Activated CD4-positive, alpha-beta T cell treated with anti-CD3 and anti-CD28 coated beads, Interleukin-2, Interleukin-6, amounts not matched to agents 100 ng/mL and 50 ng/mL, durations not matched to agents 16 hours and 8 hours (primary cell): ENCODE data around the gene MTHFSD.

Source experiments
- DNase-seq: peaks from one replicate; pipeline ENCODE4 v3.0.0-alpha.2; 2020

MTHFSD gene

GRCh38 chr16:86568677-86569623 is 13.9 kb upstream of the MTHFSD start:
- no peak for DNase-seq

GRCh38 chr16:86567701-86568581 is 12.9 kb upstream of the MTHFSD start:
- DNase-seq = no peak

- no peak for DNase-seq
Measured at GRCh38 chr16:86566966-86567700, 12.1 kb upstream of the MTHFSD start.

- peak; percentile 42 for DNase-seq
Measured at GRCh38 chr16:86566601-86566965, 11.5 kb upstream of the MTHFSD start, which contains the start of gene FOXC2. FOXC2 (plus strand) TSS chr16:86566829; CDS start chr16:86567336, 507 bp downstream.

- no peak for DNase-seq
Measured at GRCh38 chr16:86565644-86566511, 10.8 kb upstream of the MTHFSD start.

GRCh38 chr16:86565181-86565631 is 10.2 kb upstream of the MTHFSD start:
- DNase-seq = no peak

- DNase-seq = peak; percentile 90
Measured at GRCh38 chr16:86563469-86564345, 8.7 kb upstream of the MTHFSD start.

GRCh38 chr16:86562356-86562755 is 7.3 kb upstream of the MTHFSD start:
- DNase-seq = no peak

- no peak for DNase-seq
Measured at GRCh38 chr16:86559802-86560305, 4.8 kb upstream of the MTHFSD start.

GRCh38 chr16:86558355-86559193 is 3.5 kb upstream of the MTHFSD start:
- DNase-seq = no peak

GRCh38 chr16:86557587-86557986 is 2.6 kb upstream of the MTHFSD start:
- no peak for DNase-seq

- DNase-seq = no peak
Measured at GRCh38 chr16:86556576-86556975, 1.5 kb upstream of the MTHFSD start.

- no peak for DNase-seq
Measured at GRCh38 chr16:86555704-86556075, 655 bp upstream of the MTHFSD start.

- DNase-seq = no peak
Measured at GRCh38 chr16:86554599-86554916, 477 bp downstream of the MTHFSD start.

- DNase-seq = no peak
Measured at GRCh38 chr16:86553356-86553755, 1.7 kb downstream of the MTHFSD start.

- DNase-seq = no peak
Measured at GRCh38 chr16:86550281-86550680, 4.8 kb downstream of the MTHFSD start.

GRCh38 chr16:86549893-86550190 is 5.2 kb downstream of the MTHFSD start:
- no peak for DNase-seq

- DNase-seq = peak; percentile 64
Measured at GRCh38 chr16:86549076-86549892, 5.8 kb downstream of the MTHFSD start.

- no peak for DNase-seq
Measured at GRCh38 chr16:86547286-86547685, 7.7 kb downstream of the MTHFSD start.
